GM19397 (cell line): ENCODE results near the gene PBX4.

Source experiments
- ATAC-seq: cut with Tn5 transposase; IDR thresholded peaks from one replicate; pipeline ENCODE4 v1.9.1; 2021; ENCODE audit warnings: mild to moderate bottlenecking, moderate library complexity; ENCODE audit not compliant: unreplicated experiment

PBX4 gene

GRCh38 chr19:19559931-19560330 is 58.6 kb downstream of the PBX4 start:
- ATAC-seq: no peak

DNA sequence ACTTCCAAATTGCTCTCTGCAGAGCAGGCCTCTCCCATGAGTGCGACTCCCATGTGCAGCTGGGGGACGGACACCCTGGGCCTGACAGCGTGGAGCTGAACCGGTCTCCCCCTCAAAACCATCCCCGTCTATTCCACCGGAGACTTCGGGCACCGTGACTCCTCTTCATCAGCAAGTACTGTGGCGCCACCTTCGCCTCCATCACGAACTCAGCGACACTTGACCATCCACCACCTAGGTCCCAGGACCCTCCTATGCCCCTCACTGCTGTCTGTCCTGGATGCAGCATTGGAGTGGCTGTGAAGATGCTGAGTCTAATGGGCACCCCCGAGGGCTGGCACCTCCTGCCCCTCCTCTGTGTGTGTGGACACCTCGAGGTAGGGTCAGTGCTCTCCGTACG is 59.9 kb downstream of the PBX4 start:
- no peak for ATAC-seq

GRCh38 chr19:19558055-19558454 is 60.4 kb downstream of the PBX4 start:
- no peak for ATAC-seq

GRCh38 chr19:19554074-19555023 is 64.1 kb downstream of the PBX4 start:
- ATAC-seq: no peak

- ATAC-seq: no peak
These were observed 64.8 kb downstream of the PBX4 start for GRCh38 chr19:19553670-19554069.

GRCh38 chr19:19552798-19553197 is 65.7 kb downstream of the PBX4 start:
- no peak for ATAC-seq

GRCh38 chr19:19551853-19552192 is 66.7 kb downstream of the PBX4 start:
- no peak for ATAC-seq

- ATAC-seq: no peak
These were observed 67.3 kb downstream of the PBX4 start for GRCh38 chr19:19550972-19551852.

- ATAC-seq: no peak
These were observed 68.0 kb downstream of the PBX4 start for GRCh38 chr19:19550485-19550929.

DNA sequence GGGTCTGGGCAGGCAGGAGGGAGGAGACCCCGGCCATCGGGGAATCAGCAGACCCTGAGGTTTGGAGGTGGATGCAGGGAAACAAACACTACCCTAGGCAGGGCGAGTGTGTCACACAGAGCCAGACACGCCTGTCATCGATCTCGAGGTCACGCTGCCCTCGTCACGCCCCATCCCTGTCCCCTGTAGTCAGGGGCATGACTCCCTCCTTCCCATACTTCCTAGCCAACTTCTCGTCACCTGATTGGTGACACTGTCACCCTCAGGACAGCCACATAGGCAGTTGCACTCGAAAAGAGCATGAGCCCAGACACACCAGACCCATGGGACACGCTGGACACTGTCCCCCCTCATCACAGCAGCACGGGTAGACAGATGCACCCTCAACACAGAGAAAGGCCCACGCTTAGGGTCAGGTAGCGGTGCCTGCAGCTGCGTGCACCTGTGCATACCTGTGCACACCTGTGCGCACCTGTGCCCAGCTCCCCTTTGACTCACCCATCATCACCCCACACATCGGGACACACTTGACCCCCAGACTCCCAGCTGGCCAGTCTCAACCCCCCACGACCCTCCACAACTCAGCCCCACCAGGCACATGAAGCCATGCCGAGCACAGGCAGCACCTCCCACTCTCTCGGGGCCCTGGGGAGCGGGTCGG is 68.6 kb downstream of the PBX4 start:
- ATAC-seq: no peak

GRCh38 chr19:19548915-19549759 is 69.3 kb downstream of the PBX4 start:
- no peak for ATAC-seq

- ATAC-seq: no peak
These were observed 70.7 kb downstream of the PBX4 start for GRCh38 chr19:19547674-19548336.

GRCh38 chr19:19546751-19547162 is 71.7 kb downstream of the PBX4 start:
- ATAC-seq: no peak

GRCh38 chr19:19545707-19546106 is 72.8 kb downstream of the PBX4 start:
- no peak for ATAC-seq

- no peak for ATAC-seq
These were observed 73.4 kb downstream of the PBX4 start for GRCh38 chr19:19544954-19545591.

GRCh38 chr19:19544257-19544953 is 74.1 kb downstream of the PBX4 start:
- ATAC-seq: no peak

- ATAC-seq: no peak
These were observed 74.8 kb downstream of the PBX4 start for GRCh38 chr19:19543640-19544039.

DNA sequence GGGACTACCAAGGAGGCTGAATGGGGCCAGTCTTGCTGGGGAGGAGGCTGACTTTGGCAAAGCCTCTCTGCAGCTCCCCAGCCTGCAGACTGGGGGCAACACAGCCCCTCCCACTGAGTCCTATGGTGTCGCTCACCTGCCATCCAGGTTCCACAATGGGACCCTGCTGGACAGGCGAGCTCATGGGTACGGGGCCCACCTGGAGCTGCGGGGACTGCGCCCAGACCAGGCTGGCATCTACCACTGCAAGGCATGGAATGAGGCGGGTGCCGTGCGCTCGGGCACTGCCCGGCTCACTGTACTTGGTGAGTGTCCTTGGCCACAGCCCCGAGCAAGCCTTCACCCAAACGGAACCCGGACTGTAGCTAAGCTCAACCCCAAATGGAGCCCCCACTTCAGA is 75.4 kb downstream of the PBX4 start:
- ATAC-seq: no peak

DNA sequence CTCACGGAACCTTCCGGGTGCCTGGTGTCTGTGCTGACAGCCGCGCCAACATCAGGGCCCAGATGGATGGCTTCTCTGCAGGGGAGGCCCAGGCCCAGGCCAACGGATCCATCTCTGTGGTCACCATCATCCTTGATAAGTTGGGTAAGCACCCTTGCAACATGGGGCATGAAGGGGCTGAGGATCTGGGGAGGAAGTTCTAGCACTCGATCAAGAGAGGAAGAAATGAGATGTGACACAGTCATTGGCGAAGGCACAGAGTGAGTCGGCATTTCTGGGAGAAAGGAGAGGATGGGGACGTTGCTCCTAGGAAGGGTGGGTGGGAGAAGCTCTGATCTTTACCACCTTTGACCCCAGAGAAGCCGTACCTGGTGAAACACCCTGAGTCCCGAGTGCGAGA is 76.0 kb downstream of the PBX4 start:
- ATAC-seq: no peak
